Body of pancreas (tissue), 4 donors: ENCODE measurements around the gene TST. TPM values are rescaled to one million over a fixed set of nuclear protein-coding genes. Genes with fewer than 3 reads are reported as not detected.

Experiments
- ATAC-seq: fragments of 150-250 bp; one replicate; pipeline ENCODE4 v1.9.1; 2016
- DNase-seq, 4 donors: peaks; one replicate each; pipeline ENCODE4 v3.0.0-alpha.2; 2019
- H3K27ac ChIP-seq, 4 donors: fragments of 200-600 bp; sonication (generic); 1 replicate in 3 of 4; 2 replicates in 1 of 4; pipeline versions ENCODE4 v1.5.1 to v1.6.1; 2016 to 2019; ENCODE audit warnings: mild to moderate bottlenecking in 1 of 4, mixed read lengths in 1 of 4, moderate library complexity in 1 of 4
- H3K27me3 ChIP-seq, 2 donors: fragments of 200-600 bp; sonication (generic); one replicate each; pipeline ENCODE4 v1.6.0; 2016; ENCODE audit warnings: mild to moderate bottlenecking in 1 of 2
- H3K36me3 ChIP-seq, 2 donors: fragments of 200-600 bp; sonication (generic); replicated peaks in 1 of 2; 2 replicates each; pipeline ENCODE4 v1.5.1; 2016; ENCODE audit warnings: low read depth in 2 of 2; ENCODE audit not compliant: insufficient read depth in 1 of 2
- H3K4me1 ChIP-seq: fragments of 200-600 bp; sonication (generic); one replicate; pipeline ENCODE4 v1.6.0; 2016
- H3K4me3 ChIP-seq, 2 donors: fragments of 200-600 bp; sonication (generic); 1 replicate in 1 of 2; 2 replicates in 1 of 2; pipeline ENCODE4 v1.5.1; 2016 to 2019
- H3K9me3 ChIP-seq, 3 donors: fragments of 200-600 bp; sonication (generic); 1 replicate in 2 of 3; 2 replicates in 1 of 3; pipeline ENCODE4 v1.5.1; 2016
- CTCF ChIP-seq, 7 experiments: fragments of 450-650 bp in 4 of 7; fragments of 200-600 bp in 3 of 7; sonication (generic) in 3 of 7; IDR thresholded peaks; one replicate each; pipeline ENCODE4 v1.5.1; 2016 to 2019; ENCODE audit warnings: antibody characterized with exemption in 7 of 7
- POLR2A ChIP-seq, 3 donors: fragments of 450-650 bp; IDR thresholded peaks; one replicate each; pipeline ENCODE4 v1.6.1; 2016; ENCODE audit warnings: antibody characterized with exemption in 3 of 3, mild to moderate bottlenecking in 2 of 3
- WGBS, 2 donors: methylation state at CpG; one replicate each; pipeline ENCODE4 v1.1.5; 2017; 5-methylcytosine and 5-hydroxymethylcytosine counted together
- intact Hi-C: fragments of 100-400 bp; cut with DNase I; formaldehyde crosslinking; loops from one replicate; pipeline ENCODE4 v1.15.1; 2023
- total RNA-seq, 2 donors: library from RNA; depleted of rRNA; stranded (reverse); fragments of >200 nt; gene quantifications; one replicate each; pipeline ENCODE4 v1.1.0, GENCODE V29; 2016

The TST gene
- total RNA-seq, 2 donors from 2014 or later, result 73.8 to 91.1 TPM

GRCh38 chr22:37054600-37055365 lies 35.5 kb upstream of the TST start:
- H3K27ac ChIP-seq, result no peak overlapping the region
- intact Hi-C loops, result loop anchor here (10.0 kb wide), 2 partner anchors 190 to 270 kb away; partner anchors contain the start of gene NCF4
- no peak for ATAC-seq
- no peaks in the 10 kb centered on the region for H3K36me3 ChIP-seq
- no peak for DNase-seq
- no peak for TF ChIP-seq CTCF (IDR thresholded peaks at IDR 0.05)
- no peak for TF ChIP-seq POLR2A (IDR thresholded peaks at IDR 0.05)
- H3K27me3 ChIP-seq, result no peaks in the 10 kb centered on the region
- peaks cover 8% of the 10 kb centered on the region for H3K4me1 ChIP-seq
- 74 to 79% methylated on average over 6 to 20 of the region's 20 CpGs for WGBS, 2 donors
- H3K9me3 ChIP-seq, result no peaks in the 10 kb centered on the region
- H3K4me3 ChIP-seq, result no peak overlapping the region

DNA sequence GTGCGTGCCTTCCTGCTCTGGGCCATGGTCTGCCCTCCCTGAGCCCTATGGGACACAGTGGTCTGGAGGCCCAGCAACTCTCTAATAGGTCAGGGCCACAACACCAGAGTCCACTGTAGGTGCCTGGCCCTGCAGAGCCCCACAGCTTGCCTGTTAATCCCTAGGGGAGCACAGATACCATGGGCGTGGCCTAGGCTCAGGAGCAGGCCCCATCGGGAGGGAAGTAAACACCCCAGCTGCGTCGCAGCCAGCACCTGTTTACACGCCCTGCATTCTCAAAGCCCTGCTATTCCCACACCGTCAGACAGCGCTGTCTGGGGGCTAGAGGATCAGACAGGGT lies 34.8 kb upstream of the TST start:
- no peak overlapping the region for H3K27ac ChIP-seq
- DNase-seq (no peak), ATAC-seq (no peak)
- intact Hi-C loops, result loop anchor here (10.0 kb wide), 2 partner anchors 189 to 269 kb away; partner anchors contain the start of gene NCF4
- H3K27me3 ChIP-seq, result no peaks in the 10 kb centered on the region
- no peak for TF ChIP-seq CTCF (IDR thresholded peaks at IDR 0.05)
- TF ChIP-seq POLR2A (IDR thresholded peaks at IDR 0.05), result no peak
- H3K4me1 ChIP-seq, result peaks cover 8% of the 10 kb centered on the region
- no peak overlapping the region for H3K4me3 ChIP-seq
- H3K9me3 ChIP-seq, result no peaks in the 10 kb centered on the region
- WGBS, 2 donors, result 53 to 56% methylated on average over 7 to 8 of the region's 8 CpGs
- no peaks in the 10 kb centered on the region for H3K36me3 ChIP-seq

DNA sequence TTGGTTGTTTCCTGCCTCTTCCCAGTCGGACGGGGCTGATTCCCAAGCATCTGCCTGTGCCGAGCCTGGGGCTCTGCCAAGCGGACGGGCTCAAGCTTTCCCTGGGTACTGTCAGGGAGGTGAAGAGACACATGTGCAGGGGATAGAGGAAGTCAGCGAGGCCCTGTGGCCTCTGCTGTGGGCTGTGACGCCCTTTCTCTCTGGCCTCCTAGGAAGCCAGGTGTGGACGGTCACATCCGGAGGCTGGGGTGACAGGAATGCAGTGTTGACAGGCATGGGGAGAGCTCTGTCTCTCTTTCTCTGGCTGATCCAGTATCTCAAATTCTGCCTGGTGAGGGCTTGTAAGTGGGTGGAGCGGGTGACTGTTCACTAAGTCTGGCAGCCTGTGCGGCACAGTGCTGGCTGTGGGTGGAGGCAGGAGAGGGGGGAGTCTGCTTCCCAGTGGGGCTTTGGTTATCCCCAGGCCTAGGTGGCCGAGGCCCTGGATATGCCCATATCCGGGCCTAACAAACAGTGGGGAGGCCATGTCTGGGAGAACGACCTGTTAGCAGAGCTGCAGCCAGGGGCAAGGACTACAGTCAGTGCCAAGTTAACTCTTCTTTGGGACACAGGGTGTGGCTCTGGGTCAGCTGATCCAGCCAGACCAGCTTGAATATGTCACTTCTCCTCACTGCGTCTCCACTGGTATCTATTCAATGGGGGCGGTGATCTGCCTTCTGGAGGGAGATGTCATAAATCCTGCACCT lies 34.2 kb upstream of the TST start:
- no peaks in the 10 kb centered on the region for H3K27me3 ChIP-seq
- H3K9me3 ChIP-seq, result no peaks in the 10 kb centered on the region
- no peak for ATAC-seq
- intact Hi-C loops, result loop anchor here (10.0 kb wide), 2 partner anchors 189 to 269 kb away; partner anchors contain the start of gene NCF4
- WGBS, 2 donors, result 67 to 85% methylated on average over 6 to 16 of the region's 16 CpGs
- H3K27ac ChIP-seq, result no peak overlapping the region
- H3K36me3 ChIP-seq, result no peaks in the 10 kb centered on the region
- H3K4me3 ChIP-seq, result no peak overlapping the region
- no peak for TF ChIP-seq CTCF (IDR thresholded peaks at IDR 0.05)
- H3K4me1 ChIP-seq, result peaks cover 8% of the 10 kb centered on the region
- no peak for DNase-seq

DNA sequence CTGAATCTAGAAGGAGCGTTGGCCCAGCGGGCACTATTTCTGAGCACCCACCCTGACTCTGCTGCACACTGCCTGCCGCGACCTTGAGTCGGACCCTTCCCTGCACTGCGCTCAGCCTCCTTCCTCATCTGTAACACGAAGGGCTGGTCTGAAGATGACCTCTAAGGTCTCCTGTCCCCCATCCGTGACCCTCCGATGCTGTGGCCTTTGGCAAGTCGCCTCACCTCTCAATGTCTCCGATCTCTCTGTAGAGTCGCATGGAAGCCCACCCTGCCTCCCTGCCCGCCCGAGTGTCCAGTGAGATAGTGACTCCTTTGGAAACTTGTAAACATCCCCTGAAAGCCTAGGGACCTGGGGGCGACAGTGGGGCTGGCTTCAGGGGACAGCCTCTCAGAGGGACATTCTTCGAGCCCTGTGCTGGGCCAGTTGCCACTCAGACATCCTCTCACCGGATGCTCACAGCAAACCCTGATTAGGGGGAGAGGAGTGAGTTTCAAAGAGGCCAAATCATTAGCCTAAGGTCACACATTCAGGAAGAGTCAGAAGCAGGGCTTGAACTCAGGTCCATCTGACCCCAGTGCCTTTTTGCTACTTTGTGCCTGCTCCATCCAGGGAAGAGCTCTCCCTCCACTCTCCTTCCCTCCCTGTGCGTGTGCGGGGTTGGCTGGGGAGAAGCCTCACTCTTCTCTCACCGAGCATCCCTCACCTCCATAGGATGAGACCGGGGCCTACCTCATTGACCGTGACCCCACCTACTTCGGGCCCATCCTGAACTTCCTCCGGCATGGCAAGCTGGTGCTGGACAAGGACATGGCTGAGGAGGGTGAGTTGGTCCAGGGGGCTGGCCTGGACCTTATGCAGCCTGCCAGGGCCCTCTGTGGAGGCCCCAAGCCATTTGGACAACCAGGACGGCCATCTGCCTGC lies 33.4 kb upstream of the TST start:
- TF ChIP-seq POLR2A (IDR thresholded peaks at IDR 0.05) (no peak), CTCF (IDR thresholded peaks at IDR 0.05) (no peak)
- H3K27ac ChIP-seq, result no peak overlapping the region
- peaks cover 8% of the 10 kb centered on the region for H3K4me1 ChIP-seq
- intact Hi-C loops, result loop anchor here (10.0 kb wide), 2 partner anchors 188 to 268 kb away; partner anchors contain the start of gene NCF4
- no peaks in the 10 kb centered on the region for H3K9me3 ChIP-seq
- no peak overlapping the region for H3K4me3 ChIP-seq
- no peak for DNase-seq
- 80 to 82% methylated on average over 14 to 24 of the region's 25 CpGs for WGBS, 2 donors
- no peaks in the 10 kb centered on the region for H3K27me3 ChIP-seq
- no peak for ATAC-seq
- no peaks in the 10 kb centered on the region for H3K36me3 ChIP-seq
